OCI-LY1 (cell line): ENCODE measurements around the gene RHOU.

Experiments
- H2AFZ ChIP-seq: fragments of 200-600 bp; sonication (generic), shearing (Covaris generic); 2 replicates; pipeline ENCODE4 v1.6.0; 2014; ENCODE audit warnings: antibody characterized with exemption, mild to moderate bottlenecking, low read length
- H3F3A ChIP-seq: fragments of 200-600 bp; sonication (generic), shearing (Covaris generic); 2 replicates; pipeline ENCODE4 v1.6.0; 2014; ENCODE audit warnings: mild to moderate bottlenecking, antibody characterized with exemption, low read length, moderate library complexity; ENCODE audit not compliant: insufficient read depth
- H3K27ac ChIP-seq: fragments of 200-600 bp; sonication (generic); 2 replicates; pipeline ENCODE4 v1.5.1; 2014; ENCODE audit warnings: low read length, mixed run types, mild to moderate bottlenecking, low read depth; ENCODE audit not compliant: poor library complexity, severe bottlenecking
- H3K27me3 ChIP-seq: fragments of 200-600 bp; sonication (generic); 2 replicates; pipeline ENCODE4 v1.6.0; 2014; ENCODE audit warnings: antibody characterized with exemption, mild to moderate bottlenecking, low read length, moderate library complexity; ENCODE audit not compliant: insufficient read depth
- H3K36me3 ChIP-seq: fragments of 200-600 bp; sonication (generic); 2 replicates; pipeline ENCODE4 v1.6.1; 2014; ENCODE audit warnings: mild to moderate bottlenecking, antibody characterized with exemption, low read length, moderate library complexity, mixed read lengths; ENCODE audit not compliant: insufficient read depth
- H3K4me1 ChIP-seq: fragments of 200-600 bp; sonication (generic); 2 replicates; pipeline ENCODE4 v1.5.1; 2014; ENCODE audit warnings: mild to moderate bottlenecking, low read length, moderate library complexity; ENCODE audit not compliant: insufficient read depth, severe bottlenecking
- H3K4me2 ChIP-seq: fragments of 200-600 bp; sonication (generic), shearing (Covaris generic); 2 replicates; pipeline ENCODE4 v1.6.1; 2014; ENCODE audit warnings: low read length
- H3K4me3 ChIP-seq: fragments of 200-600 bp; sonication (generic); 2 replicates; pipeline ENCODE4 v1.5.1; 2014; ENCODE audit warnings: low read length, low read depth, mild to moderate bottlenecking, mixed read lengths; ENCODE audit not compliant: poor library complexity, severe bottlenecking
- H3K79me2 ChIP-seq: fragments of 200-600 bp; shearing (Covaris generic); 2 replicates; pipeline ENCODE4 v1.6.1; 2016; ENCODE audit warnings: mixed run types, low read length, mixed read lengths; ENCODE audit not compliant: insufficient read depth
- H3K9ac ChIP-seq: fragments of 200-600 bp; sonication (generic), shearing (Covaris generic); 2 replicates; pipeline ENCODE4 v1.6.1; 2014; ENCODE audit warnings: mild to moderate bottlenecking, low read length, mixed read lengths
- H3K9me2 ChIP-seq: fragments of 200-600 bp; sonication (generic), shearing (Covaris generic); 2 replicates; pipeline ENCODE4 v1.6.1; 2014; ENCODE audit warnings: low read depth, mild to moderate bottlenecking, low read length, mixed read lengths
- H3K9me3 ChIP-seq: fragments of 200-600 bp; shearing (Covaris generic); 2 replicates; pipeline ENCODE4 v1.6.1; 2014; ENCODE audit warnings: low read length, mixed read lengths
- H4K20me1 ChIP-seq: fragments of 200-600 bp; sonication (generic), shearing (Covaris generic); 2 replicates; pipeline ENCODE4 v1.6.0; 2016; ENCODE audit warnings: mild to moderate bottlenecking, low read length; ENCODE audit not compliant: insufficient read depth
- CTCF ChIP-seq: fragments of 200-600 bp; sonication (generic), shearing (Covaris generic); IDR thresholded peaks from 2 replicates; pipeline ENCODE4 v1.5.1; 2017; ENCODE audit warnings: mild to moderate bottlenecking, antibody characterized with exemption, low read length, moderate library complexity, mixed read lengths
- EZH2 ChIP-seq: fragments of 200-600 bp; sonication (generic), shearing (Covaris generic); IDR thresholded peaks from 2 replicates; pipeline ENCODE4 v1.8.0; 2017; ENCODE audit warnings: borderline replicate concordance, mixed run types, mild to moderate bottlenecking, antibody characterized with exemption, low read length, moderate library complexity, mixed read lengths

RHOU gene

GRCh38 chr1:228794810-228795209 lies 59.5 kb downstream of the RHOU start:
- Histone ChIP-seq H3K79me2 (no peaks in the 10 kb centered on the region), H3K9me2 (no peaks in the 10 kb centered on the region), H3K36me3 (no peaks in the 10 kb centered on the region), H3K4me3 (no peak overlapping the region), H3K27me3 (no peaks in the 10 kb centered on the region), H3K9ac (no peak overlapping the region), H3F3A (no peaks in the 10 kb centered on the region), H4K20me1 (no peaks in the 10 kb centered on the region), H3K4me1 (no peaks in the 10 kb centered on the region), H2AFZ (no peak overlapping the region), H3K4me2 (no peak overlapping the region), H3K9me3 (no peaks in the 10 kb centered on the region), H3K27ac (no peak overlapping the region)
- no peak for TF ChIP-seq EZH2
- TF ChIP-seq CTCF, result no peak

DNA sequence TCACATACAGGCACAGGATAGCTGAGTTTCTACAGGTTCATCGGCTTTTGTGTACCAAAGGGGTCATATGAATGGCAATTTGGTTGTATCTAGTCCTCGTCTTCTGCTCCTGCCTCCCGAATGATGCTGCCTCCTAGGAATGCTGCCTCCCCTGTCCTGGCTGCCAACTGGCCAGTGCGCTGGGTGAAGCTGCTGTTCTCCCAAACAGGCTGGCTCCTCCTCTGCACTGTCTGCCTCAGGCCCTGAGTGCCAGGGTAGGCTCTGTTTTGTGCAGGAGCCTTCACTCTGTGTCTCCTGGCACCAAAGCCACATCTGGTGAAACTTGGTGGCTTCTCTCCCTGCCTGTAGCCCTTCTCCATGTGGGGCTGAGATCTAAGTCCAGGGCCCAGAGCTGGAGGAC lies 60.3 kb downstream of the RHOU start:
- Histone ChIP-seq H3K4me3 (no peak overlapping the region), H3K9ac (no peak overlapping the region), H3K36me3 (no peaks in the 10 kb centered on the region), H3K4me1 (no peaks in the 10 kb centered on the region), H3K79me2 (no peaks in the 10 kb centered on the region), H3K9me2 (no peaks in the 10 kb centered on the region), H3K27ac (no peak overlapping the region), H3K27me3 (no peaks in the 10 kb centered on the region), H4K20me1 (no peaks in the 10 kb centered on the region), H2AFZ (no peak overlapping the region), H3K4me2 (no peak overlapping the region), H3K9me3 (no peaks in the 10 kb centered on the region), H3F3A (no peaks in the 10 kb centered on the region)
- TF ChIP-seq EZH2 (no peak), CTCF (no peak)
